ENCODE measurements around the gene CRYGD. TPM values are rescaled to one million over a fixed set of nuclear protein-coding genes. Genes with fewer than 3 reads are reported as not detected.
"Not testable (repeated sequence)": the region's sequence is repeated elsewhere in the genome, so short reads cannot be mapped to it uniquely, and the experiment has no call there.

Gene CRYGD
- polyA plus RNA-seq, 1 donor, result 0.52 TPM

GRCh38 chr2:208101716-208102631 lies 22.4 kb downstream of the CRYGD start:
- Histone ChIP-seq H3K27ac (ENCODE audit: low read length) (no peak overlapping the region), H3K27me3 (ENCODE audit: control insufficient read depth, insufficient read depth, low read length) (no peaks in the 10 kb centered on the region), H3K36me3 (ENCODE audit: control insufficient read depth, insufficient read depth, low read length) (no peaks in the 10 kb centered on the region), H3K9me3 (ENCODE audit: control insufficient read depth, low read depth, low read length) (no peaks in the 10 kb centered on the region), H3K4me3 (ENCODE audit: low read length) (no peak overlapping the region), H3K4me1 (ENCODE audit: control insufficient read depth, insufficient read depth, low read length) (no peaks in the 10 kb centered on the region)
- peak in 1 of 2 donors; percentile 30 for DNase-seq
- 0% methylated on average over 1 of the region's 10 CpGs for WGBS (ENCODE audit: insufficient coverage, low lambda C conversion rate)

GRCh38 chr2:208099682-208100470 lies 24.4 kb downstream of the CRYGD start:
- no peaks in the 10 kb centered on the region for H3K4me1 ChIP-seq (ENCODE audit: control insufficient read depth, insufficient read depth, low read length)
- no peak overlapping the region for H3K4me3 ChIP-seq (ENCODE audit: low read length)
- no peak for DNase-seq
- H3K27ac ChIP-seq (ENCODE audit: low read length), result no peak overlapping the region
- 69% methylated on average over 5 of the region's 13 CpGs for WGBS (ENCODE audit: insufficient coverage, low lambda C conversion rate)
- no peaks in the 10 kb centered on the region for H3K36me3 ChIP-seq (ENCODE audit: control insufficient read depth, insufficient read depth, low read length)
- no peaks in the 10 kb centered on the region for H3K27me3 ChIP-seq (ENCODE audit: control insufficient read depth, insufficient read depth, low read length)
- no peaks in the 10 kb centered on the region for H3K9me3 ChIP-seq (ENCODE audit: control insufficient read depth, low read depth, low read length)

GRCh38 chr2:208098701-208099100 lies 25.6 kb downstream of the CRYGD start:
- not testable (repeated sequence) for H3K4me3 ChIP-seq (ENCODE audit: low read length); H3K27me3 ChIP-seq (ENCODE audit: control insufficient read depth, insufficient read depth, low read length); DNase-seq; H3K4me1 ChIP-seq (ENCODE audit: control insufficient read depth, insufficient read depth, low read length); H3K27ac ChIP-seq (ENCODE audit: low read length); H3K36me3 ChIP-seq (ENCODE audit: control insufficient read depth, insufficient read depth, low read length); H3K9me3 ChIP-seq (ENCODE audit: control insufficient read depth, low read depth, low read length)
- no CpG with 5 or more reads among the region's 1 CpG for WGBS (ENCODE audit: insufficient coverage, low lambda C conversion rate)

- H3K27ac ChIP-seq (ENCODE audit: low read length), result no peak overlapping the region
- no peaks in the 10 kb centered on the region for H3K36me3 ChIP-seq (ENCODE audit: control insufficient read depth, insufficient read depth, low read length)
- no peak overlapping the region for H3K4me3 ChIP-seq (ENCODE audit: low read length)
- no peaks in the 10 kb centered on the region for H3K4me1 ChIP-seq (ENCODE audit: control insufficient read depth, insufficient read depth, low read length)
- no peaks in the 10 kb centered on the region for H3K27me3 ChIP-seq (ENCODE audit: control insufficient read depth, insufficient read depth, low read length)
- no CpG with 5 or more reads among the region's 2 CpGs for WGBS (ENCODE audit: insufficient coverage, low lambda C conversion rate)
- no peak for DNase-seq
- no peaks in the 10 kb centered on the region for H3K9me3 ChIP-seq (ENCODE audit: control insufficient read depth, low read depth, low read length)
Measured at GRCh38 chr2:208098267-208098666, 26.1 kb downstream of the CRYGD start.

GRCh38 chr2:208097801-208098200 lies 26.5 kb downstream of the CRYGD start:
- WGBS (ENCODE audit: insufficient coverage, low lambda C conversion rate), result no CpG with 5 or more reads among the region's 5 CpGs
- Histone ChIP-seq H3K4me3 (ENCODE audit: low read length) (no peak overlapping the region), H3K36me3 (ENCODE audit: control insufficient read depth, insufficient read depth, low read length) (no peaks in the 10 kb centered on the region), H3K27ac (ENCODE audit: low read length) (no peak overlapping the region), H3K27me3 (ENCODE audit: control insufficient read depth, insufficient read depth, low read length) (no peaks in the 10 kb centered on the region), H3K4me1 (ENCODE audit: control insufficient read depth, insufficient read depth, low read length) (no peaks in the 10 kb centered on the region), H3K9me3 (ENCODE audit: control insufficient read depth, low read depth, low read length) (no peaks in the 10 kb centered on the region)
- DNase-seq, result no peak

GRCh38 chr2:208097313-208097712 lies 27.0 kb downstream of the CRYGD start:
- no peaks in the 10 kb centered on the region for H3K4me1 ChIP-seq (ENCODE audit: control insufficient read depth, insufficient read depth, low read length)
- 100% methylated on average over 1 of the region's 3 CpGs for WGBS (ENCODE audit: insufficient coverage, low lambda C conversion rate)
- no peak overlapping the region for H3K4me3 ChIP-seq (ENCODE audit: low read length)
- no peaks in the 10 kb centered on the region for H3K36me3 ChIP-seq (ENCODE audit: control insufficient read depth, insufficient read depth, low read length)
- no peak for DNase-seq
- H3K27me3 ChIP-seq (ENCODE audit: control insufficient read depth, insufficient read depth, low read length), result no peaks in the 10 kb centered on the region
- no peaks in the 10 kb centered on the region for H3K9me3 ChIP-seq (ENCODE audit: control insufficient read depth, low read depth, low read length)
- no peak overlapping the region for H3K27ac ChIP-seq (ENCODE audit: low read length)

GRCh38 chr2:208096080-208096479 lies 28.2 kb downstream of the CRYGD start:
- Histone ChIP-seq H3K4me1 (ENCODE audit: control insufficient read depth, insufficient read depth, low read length) (no peaks in the 10 kb centered on the region), H3K27ac (ENCODE audit: low read length) (no peak overlapping the region), H3K27me3 (ENCODE audit: control insufficient read depth, insufficient read depth, low read length) (no peaks in the 10 kb centered on the region), H3K36me3 (ENCODE audit: control insufficient read depth, insufficient read depth, low read length) (no peaks in the 10 kb centered on the region), H3K9me3 (ENCODE audit: control insufficient read depth, low read depth, low read length) (no peaks in the 10 kb centered on the region), H3K4me3 (ENCODE audit: low read length) (no peak overlapping the region)
- DNase-seq, result no peak
- WGBS (ENCODE audit: insufficient coverage, low lambda C conversion rate), result no CpG with 5 or more reads among the region's 3 CpGs

- H3K9me3 ChIP-seq (ENCODE audit: control insufficient read depth, low read depth, low read length), result no peaks in the 10 kb centered on the region
- H3K4me3 ChIP-seq (ENCODE audit: low read length), result no peak overlapping the region
- DNase-seq, result no peak
- no peaks in the 10 kb centered on the region for H3K4me1 ChIP-seq (ENCODE audit: control insufficient read depth, insufficient read depth, low read length)
- H3K27ac ChIP-seq (ENCODE audit: low read length), result no peak overlapping the region
- no peaks in the 10 kb centered on the region for H3K36me3 ChIP-seq (ENCODE audit: control insufficient read depth, insufficient read depth, low read length)
- H3K27me3 ChIP-seq (ENCODE audit: control insufficient read depth, insufficient read depth, low read length), result no peaks in the 10 kb centered on the region
Measured at GRCh38 chr2:208093128-208093527, 31.2 kb downstream of the CRYGD start.

GRCh38 chr2:208092093-208092832 lies 32.1 kb downstream of the CRYGD start:
- Histone ChIP-seq H3K4me1 (ENCODE audit: control insufficient read depth, insufficient read depth, low read length) (no peaks in the 10 kb centered on the region), H3K4me3 (ENCODE audit: low read length) (no peak overlapping the region), H3K27me3 (ENCODE audit: control insufficient read depth, insufficient read depth, low read length) (no peaks in the 10 kb centered on the region), H3K27ac (ENCODE audit: low read length) (no peak overlapping the region), H3K36me3 (ENCODE audit: control insufficient read depth, insufficient read depth, low read length) (no peaks in the 10 kb centered on the region), H3K9me3 (ENCODE audit: control insufficient read depth, low read depth, low read length) (no peaks in the 10 kb centered on the region)
- peak; percentile 7 to 21 for DNase-seq
- WGBS (ENCODE audit: insufficient coverage, low lambda C conversion rate), result no CpG with 5 or more reads among the region's 1 CpG

- no peaks in the 10 kb centered on the region for H3K36me3 ChIP-seq (ENCODE audit: control insufficient read depth, insufficient read depth, low read length)
- no peaks in the 10 kb centered on the region for H3K27me3 ChIP-seq (ENCODE audit: control insufficient read depth, insufficient read depth, low read length)
- no peak for DNase-seq
- no peaks in the 10 kb centered on the region for H3K9me3 ChIP-seq (ENCODE audit: control insufficient read depth, low read depth, low read length)
- H3K27ac ChIP-seq (ENCODE audit: low read length), result no peak overlapping the region
- H3K4me1 ChIP-seq (ENCODE audit: control insufficient read depth, insufficient read depth, low read length), result no peaks in the 10 kb centered on the region
- H3K4me3 ChIP-seq (ENCODE audit: low read length), result no peak overlapping the region
Measured at GRCh38 chr2:208090420-208090819, 33.9 kb downstream of the CRYGD start.

All from large intestine (tissue), 3 donors.